ENCODE measurements around the gene SAYSD1.
A peak's percentile ranks its signal among the peaks of the same experiment; 100 is the strongest.
"Not testable (repeated sequence)": the region's sequence is repeated elsewhere in the genome, so short reads cannot be mapped to it uniquely, and the experiment has no call there.

Gene SAYSD1, protein sequence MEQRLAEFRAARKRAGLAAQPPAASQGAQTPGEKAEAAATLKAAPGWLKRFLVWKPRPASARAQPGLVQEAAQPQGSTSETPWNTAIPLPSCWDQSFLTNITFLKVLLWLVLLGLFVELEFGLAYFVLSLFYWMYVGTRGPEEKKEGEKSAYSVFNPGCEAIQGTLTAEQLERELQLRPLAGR

DNA sequence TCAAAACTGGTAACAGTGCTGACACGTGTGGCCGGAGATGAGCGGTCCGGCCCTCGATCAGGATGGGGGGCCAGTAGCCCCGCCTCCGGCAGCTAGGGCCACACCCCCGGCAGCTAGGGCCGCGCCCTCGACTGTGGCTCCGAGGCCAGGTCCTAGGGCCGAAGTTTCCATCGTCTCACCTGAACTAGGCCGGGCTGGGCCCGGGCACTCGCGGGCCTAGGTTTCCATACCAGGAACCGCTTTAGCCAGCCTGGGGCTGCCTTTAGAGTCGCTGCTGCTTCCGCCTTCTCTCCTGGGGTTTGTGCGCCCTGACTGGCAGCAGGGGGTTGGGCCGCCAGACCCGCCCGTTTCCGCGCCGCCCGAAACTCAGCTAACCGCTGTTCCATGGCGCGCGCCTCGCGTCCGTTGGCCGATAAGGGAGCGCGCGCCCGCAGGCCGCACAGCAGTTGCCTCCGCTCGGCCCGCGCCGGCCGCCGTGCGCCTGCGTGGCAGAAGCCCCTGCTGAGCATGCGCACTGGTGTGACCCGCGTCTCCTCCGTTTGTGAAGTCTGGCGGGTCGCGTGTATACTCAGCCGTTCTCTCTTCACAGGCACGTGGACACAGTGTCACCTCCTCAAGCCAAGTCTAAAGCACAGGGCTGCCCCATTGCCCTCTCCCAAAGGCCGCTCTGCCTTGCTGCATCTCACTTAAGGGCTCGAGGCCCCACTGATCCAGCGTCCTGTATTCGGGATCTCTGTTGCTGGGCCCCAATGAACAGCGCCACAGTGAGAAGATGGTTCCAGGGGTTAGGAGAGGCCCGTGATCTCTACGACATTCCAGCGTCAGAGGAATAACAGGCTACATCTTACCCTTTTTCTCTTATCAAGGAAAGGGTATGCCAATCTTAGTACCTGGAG is at the start of gene SAYSD1:
TSS of gene SAYSD1 (minus strand) at position 483 of the 896 bp plus-strand sequence. CDS start at position 386, 97 bp downstream.
- peak; percentile 95 for DNase-seq

DNA sequence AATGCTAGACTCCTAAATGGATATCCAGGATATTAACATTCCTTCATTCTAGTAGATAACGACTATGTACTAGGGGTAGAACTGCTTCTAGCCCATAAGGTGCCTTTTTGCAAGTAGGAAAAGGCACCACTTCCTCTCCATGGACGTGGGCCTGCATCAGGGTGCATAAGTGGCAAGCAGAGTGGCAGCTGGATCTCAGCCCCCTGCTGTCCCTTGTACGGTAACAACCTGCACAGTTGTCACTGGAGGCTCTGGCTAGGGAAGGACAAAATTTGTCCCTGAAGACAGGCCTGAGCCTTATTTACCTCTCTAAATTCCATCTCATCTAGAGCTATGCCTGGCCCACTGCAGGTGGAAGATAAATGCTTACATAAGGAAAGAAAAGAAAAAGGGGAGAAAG is 42.5 kb upstream of the SAYSD1 start:
- no peak for DNase-seq

DNA sequence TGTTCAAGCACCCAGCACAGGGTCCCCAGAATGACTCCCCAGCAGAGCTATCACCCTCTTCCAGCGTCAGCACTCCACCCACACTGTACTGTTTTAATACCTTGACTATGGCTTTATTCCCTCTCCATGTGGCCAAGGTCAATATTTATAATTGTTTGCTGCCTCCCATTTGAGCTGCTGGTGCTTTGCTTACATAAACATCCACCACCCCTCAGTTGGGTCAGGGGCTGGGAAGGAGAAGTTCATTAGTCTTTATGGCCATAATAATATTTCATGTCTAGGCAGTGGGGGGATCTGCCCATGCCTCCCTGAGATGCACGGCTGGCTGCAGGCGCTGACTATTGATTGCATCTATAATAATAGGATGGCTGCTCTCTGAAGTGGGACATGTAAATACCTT is 41.8 kb upstream of the SAYSD1 start:
- no peak for DNase-seq

DNA sequence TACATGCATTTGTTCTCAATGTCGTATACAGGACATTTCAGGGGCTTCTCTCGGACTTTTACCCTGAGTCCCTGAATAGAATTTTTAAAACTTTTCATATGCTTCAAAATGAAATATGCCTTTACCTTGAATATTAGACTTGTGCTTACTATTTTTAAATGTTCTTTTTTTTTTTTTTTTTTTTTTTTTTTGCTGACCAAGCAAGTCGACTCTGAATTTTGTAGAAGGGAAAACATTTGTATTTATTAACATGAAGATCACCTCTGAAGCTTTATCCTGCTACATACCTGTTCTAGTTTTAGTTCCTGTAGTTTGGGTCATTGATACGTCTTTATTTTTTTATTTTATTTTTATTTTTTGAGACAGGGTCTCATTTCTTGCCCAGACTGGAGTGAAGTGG is 39.7 kb upstream of the SAYSD1 start:
- no peak for DNase-seq

DNA sequence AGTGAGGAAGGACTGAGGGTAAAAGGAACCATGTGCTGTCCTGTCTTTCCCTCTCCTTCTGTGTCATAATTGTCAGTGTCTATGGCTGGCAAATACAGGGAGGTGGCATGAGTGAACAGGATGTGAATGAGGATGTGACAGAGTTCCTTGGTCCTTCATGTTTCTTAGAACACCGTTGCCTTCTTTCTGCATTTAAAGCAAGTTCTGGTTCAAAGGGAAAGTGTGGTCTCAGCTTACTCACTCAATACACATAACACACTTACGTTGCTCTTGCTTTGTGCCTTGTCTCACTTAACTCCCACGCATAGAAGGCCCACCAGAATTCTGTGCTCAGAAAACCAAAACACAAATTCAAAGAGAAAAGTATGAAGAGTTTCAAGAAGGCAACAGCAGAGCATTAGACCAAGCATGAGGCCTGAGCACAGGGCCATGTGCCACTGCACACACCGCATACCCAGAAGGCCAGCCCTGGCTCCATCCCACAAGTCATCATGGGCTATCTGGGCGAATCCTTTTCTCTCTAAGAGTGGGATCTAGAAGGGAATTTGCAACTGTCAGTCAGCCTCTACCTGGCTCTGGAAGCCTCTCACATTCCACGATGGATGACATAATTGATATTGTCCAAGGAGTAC is 38.9 kb upstream of the SAYSD1 start:
- no peak for DNase-seq

DNA sequence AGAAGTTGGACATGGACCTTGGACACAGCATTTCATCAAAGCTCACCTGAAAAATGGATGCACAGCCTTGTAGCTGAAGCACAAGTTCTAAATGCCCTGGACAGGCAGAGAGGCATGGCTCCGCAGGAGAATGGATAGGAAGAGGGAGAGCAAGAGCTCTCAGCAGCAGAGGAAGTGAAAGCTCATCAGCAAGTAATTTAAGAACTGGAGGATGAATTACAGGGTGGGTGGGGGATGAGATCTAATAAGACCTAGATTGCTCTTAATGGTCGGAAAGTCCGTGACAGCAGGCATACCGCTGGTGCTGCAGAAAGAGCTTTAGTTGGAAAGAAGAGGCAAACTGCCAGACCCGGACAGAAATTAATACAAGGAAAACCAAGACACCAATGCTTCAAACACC is 37.3 kb upstream of the SAYSD1 start:
- DNase-seq, result no peak

DNA sequence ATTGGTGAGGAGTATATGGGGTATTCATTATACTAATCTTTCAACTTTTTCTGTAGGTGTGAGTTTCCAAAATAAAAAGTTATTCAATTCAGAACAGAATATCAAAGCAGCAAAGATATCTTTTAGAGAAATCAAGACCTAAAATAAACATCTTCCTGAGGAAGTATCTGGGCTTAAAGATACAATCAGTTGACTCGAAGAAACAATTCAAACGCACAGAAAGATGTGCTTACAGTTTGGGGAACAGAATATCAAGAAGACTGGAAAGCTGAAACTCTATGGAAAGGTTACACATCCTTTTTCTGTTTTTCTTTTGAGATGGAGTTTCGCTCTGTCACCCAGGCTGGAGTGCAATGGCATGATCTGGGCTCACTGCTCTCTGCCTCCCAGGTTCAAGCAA is 36.2 kb upstream of the SAYSD1 start:
- DNase-seq, result no peak

DNA sequence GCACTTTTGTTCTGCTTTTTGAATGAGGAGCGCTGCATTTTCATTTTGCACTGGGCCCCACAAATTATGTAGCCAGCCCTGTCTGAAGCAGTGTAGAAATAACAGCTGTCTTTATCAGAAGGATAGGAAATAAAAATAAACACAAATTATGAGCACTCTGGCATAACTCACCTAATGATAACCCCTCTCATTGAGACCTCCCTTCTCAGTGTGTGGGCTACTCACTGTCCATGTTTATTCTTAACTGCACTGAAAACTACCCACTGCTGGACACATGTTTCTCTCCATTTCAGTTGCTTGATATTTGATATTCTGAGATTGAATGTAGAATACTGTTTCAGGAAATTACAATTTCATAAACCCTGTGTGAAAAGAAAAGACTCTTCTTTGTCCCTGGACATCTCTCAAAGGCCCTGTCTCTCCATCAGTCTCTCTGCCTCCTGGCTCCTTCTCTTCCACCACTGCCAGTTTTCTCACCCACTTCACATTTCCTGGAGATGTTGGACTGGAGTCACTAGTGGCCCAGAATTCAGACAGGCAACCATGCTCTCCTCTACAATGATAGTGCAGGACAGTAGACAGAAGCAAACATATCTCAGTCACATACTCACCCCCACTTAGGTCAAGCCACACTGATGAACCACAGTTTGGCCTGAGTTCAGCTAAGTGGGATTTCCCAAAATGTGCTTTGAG is 29.6 kb upstream of the SAYSD1 start:
- no peak for DNase-seq

DNA sequence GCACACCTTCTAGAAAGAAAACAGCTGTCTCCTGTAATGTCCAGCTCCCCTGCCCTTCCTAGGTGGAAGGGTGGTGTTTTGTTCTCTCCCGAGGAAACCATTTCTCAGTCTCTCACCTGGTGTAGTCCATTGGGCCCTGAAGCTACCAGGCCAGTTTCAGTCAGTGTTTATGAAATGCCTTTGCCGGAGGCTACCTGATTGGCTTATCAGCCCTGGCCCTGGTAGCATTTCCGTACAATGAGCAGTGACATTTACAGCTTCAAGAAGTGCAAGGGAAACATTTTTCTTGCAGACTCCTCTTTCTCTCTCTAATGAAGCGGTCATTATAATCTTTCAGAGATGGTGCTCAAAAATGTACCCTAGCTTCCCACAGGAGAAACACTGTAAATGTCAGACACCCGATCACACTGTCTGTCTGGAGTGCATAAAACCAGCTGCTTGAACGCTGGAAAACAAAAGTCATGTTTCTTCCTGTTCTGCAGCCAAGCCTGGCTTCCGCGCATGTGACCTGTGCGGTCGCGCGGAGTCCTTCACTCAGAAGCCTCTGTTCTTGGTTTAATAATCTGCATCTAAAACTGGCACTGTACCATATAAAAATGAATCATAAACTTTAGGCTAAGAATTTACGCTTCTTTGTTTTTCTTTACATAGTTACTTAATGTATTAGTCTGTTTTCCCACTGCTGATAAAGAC is 28.4 kb upstream of the SAYSD1 start:
- peak; percentile 51 for DNase-seq

DNA sequence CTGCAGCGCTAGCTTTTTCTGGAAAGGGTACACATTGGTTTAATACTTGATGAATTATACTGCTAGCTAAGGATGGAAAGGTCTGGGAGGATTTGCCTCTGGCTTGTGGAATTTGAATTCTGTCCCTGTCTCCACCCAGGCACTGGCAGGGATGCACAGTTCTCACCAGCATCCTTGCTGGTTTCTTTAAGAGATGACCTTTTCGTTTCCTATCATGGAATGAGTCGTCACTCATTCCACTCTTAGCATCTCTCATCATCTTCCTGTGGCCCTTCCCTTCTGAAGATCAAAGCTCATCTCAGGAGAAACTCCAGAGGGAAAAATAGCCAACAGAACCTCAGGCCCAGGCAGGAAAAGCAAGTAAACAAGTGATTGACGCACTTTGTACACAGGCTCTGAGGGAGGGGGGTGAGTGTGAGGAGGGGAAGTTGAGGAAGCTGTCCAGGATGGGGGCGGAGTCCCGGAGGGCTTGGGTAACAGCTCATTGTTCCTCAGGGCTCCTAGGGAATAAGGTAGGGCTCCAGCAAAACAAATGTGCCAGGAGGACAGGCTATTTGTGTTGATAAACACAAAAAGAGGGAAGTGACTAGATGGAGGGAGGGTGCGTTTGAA is 25.7 kb upstream of the SAYSD1 start:
- DNase-seq, result no peak

DNA sequence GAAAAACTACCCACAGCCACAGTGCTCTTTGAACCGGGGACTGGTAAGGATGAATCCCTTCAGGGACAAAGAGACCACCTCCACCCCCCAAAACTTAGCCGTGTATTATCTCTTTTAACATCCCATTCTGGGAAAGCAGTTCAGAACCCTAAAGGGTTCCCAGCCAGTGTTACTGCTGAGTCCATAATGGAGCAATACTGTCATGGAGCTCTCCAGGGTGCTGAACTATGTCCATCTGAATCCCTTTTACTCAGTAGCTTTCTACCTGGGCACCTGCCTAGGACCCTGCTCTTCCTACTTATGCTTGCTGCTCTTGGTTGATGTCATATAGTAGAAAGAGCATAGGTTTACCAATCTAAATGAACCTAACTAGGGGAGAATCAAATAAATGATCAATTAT is 22.3 kb upstream of the SAYSD1 start:
- DNase-seq, result no peak

DNA sequence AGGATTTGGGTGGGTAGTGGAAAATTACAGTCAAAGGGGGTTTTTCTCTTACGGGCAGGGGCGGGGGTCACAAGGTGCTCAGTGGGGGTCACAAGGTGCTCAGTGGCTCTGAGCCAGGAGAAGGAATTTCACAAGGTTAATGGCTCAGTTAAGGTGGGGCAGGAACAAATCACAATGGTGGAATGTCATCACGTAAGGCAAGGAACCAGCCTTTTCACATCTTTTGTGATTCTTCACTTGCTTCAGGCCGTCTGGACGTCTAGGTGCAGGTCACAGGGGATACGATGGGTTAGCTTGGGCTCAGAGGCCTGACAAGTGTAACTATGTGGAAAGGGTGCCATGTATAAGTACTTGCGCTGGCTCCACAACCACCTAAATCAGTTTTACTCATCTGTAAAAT is 21.2 kb upstream of the SAYSD1 start:
- DNase-seq, result not testable (repeated sequence)

DNA sequence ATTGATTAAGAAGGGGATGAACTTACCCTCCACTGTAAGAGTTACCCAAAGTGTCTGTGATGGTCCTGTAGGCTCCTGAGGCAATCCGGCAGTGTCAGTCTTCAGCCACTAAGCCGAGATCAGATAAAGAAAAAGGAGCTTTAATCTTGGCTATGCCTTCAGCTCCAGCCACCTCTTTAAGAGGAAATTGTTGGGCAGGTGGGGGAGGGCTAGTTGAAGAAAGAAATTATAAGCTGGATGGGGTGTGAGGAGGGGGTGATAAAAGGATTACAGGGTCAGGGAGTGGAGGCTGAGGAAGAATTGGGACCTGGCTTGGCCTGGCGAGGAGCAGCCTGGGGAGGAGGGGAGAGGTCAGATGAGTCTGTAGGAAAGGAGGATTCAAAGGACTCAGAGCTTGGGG is 19.8 kb upstream of the SAYSD1 start:
- not testable (repeated sequence) for DNase-seq

DNA sequence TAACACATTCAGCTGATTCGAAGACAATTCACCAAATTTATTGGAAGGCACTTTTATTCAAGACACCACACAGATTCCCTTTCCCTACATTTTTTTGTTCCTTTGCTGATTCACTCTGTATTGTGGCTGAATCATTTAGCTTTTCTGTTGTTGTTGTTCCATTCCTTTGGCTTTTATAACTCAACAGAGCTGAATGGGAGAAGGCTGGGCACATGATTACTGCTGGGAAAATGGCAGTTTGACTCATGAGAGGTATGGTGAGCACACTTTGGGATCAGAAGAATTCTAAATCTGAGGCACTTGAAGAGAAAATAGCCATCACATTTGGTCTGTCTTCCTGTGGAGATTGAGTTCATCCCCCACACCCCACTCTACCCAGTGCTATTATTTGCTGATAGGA is 15.7 kb upstream of the SAYSD1 start:
- DNase-seq, result no peak

DNA sequence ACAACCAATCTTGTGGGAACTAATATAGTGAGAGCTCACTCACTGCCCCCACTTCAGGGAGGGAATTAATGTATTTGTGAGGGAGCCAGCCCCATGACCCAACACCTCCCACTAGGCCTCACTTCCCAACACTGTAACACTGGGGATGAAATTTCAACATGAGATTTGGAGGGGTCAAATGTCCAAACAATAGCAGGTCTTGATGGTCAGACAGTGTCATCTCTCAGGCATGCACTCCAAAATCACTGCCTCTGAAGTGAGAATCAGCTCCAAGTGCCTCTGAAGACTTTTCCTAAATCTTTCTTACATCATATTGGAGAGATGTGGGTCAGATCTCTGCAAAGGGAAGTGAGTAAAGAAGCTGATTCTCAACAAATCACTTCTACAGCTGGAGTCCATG is 13.8 kb upstream of the SAYSD1 start:
- no peak for DNase-seq

DNA sequence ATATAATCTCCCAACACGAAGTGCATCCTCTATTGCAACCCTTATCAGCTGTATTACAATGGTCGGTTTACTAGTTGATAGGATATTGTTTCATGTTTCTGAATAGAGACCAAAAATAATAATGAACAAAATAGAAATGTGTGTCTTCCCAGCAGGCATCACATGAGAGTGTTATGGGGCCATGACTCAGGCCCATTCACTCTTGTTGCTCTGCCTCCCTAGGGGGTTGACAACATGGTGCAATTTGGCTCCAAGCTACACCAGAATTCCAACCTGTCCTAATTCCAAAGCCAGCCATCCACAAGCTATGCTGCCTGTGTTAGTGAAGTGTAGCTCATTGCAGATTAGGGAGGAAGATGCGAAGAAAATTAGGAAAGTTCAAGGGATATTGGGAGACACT is 13.1 kb upstream of the SAYSD1 start:
- DNase-seq, result no peak

DNA sequence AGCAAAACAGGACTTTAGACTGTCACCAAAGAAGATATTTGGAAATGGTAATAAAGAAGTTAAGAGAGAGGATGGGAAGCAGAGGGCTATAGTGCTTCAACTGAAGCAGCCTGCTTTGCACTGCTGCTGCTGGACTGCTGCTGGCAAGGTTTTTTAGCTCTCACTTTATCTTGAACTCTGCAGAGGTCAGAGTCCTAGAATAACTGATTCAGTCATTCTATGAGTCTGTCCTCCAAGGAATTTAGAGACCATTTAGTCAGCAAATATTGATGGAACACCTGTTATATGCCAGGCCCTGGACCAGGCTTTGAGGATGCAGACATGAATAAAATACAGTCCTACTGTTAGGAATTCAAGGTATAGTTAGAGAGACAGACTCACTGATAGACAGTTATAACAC is 9.1 kb upstream of the SAYSD1 start:
- DNase-seq, result no peak

DNA sequence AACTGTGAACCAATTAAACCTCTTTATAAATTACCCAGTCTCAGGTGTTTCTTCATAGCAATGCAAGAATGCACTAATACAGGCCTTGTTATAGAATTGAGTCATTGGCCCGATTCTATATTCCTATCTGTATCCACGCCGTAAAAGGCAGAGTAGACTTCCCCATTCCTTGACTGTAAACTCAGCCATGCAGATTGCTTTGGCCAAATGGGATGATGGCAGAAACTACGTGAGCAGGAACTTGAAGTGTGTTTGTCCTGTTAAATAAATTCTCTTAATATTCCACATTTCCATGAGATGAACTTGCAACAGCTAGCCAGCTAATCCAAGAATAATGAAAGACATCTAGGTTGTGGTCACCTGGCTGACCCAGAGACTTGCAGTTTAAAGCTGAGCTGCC is 3.9 kb upstream of the SAYSD1 start:
- DNase-seq, result no peak

DNA sequence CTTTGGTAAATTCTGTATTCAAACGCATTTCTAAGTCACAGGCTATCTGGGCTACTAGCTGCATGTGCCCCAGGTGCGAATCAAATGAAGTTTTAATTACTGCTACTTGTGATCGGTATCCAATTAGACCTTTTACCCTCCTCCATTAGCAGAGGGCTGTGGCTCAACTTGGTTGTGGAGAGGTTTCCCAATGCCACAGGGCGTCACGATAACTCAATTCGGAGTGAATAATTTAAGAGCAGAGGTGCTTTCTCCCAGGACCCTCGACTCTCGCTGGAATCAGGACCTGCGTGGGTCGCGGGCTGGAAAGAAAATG is 640 bp downstream of the SAYSD1 start:
- DNase-seq, result peak; percentile 62

DNA sequence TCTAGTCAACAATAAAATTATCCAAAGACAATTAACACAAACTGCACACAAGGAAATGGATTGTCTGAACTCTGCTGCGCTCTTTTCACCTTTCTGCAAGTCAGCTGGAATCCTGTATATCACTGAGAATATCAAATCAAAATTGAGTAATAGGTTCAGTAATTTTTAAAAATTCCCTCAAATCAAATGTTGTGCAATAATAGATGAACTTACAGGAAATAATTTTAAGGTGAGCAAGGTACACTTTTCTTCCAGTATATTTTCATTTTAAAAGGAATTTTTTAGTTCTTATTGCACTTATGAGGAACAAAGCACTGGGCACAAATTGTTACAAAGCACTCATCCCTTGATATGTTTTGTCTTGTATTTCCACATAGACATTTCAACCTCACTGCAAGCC is 1.2 kb downstream of the SAYSD1 start:
- no peak for DNase-seq

DNA sequence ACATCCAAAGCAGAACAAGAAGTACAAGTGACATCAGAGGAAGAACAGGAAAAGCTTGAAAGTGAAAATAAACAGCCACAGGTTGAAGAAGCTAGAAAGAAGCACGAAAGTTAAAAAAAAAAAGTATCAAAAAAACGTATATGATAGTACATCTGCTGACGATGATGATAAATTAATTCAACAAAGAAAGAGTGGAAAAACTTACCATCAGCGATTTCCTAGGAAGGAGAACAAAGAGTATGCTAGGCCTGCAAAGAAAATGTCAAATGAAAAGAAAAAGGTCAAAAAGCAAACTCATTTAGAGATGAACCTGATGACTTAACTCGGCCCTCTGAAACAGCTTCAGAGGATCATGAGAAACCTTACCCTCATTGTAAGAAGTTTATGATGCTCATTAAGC is 3.7 kb downstream of the SAYSD1 start:
- no peak for DNase-seq

DNA sequence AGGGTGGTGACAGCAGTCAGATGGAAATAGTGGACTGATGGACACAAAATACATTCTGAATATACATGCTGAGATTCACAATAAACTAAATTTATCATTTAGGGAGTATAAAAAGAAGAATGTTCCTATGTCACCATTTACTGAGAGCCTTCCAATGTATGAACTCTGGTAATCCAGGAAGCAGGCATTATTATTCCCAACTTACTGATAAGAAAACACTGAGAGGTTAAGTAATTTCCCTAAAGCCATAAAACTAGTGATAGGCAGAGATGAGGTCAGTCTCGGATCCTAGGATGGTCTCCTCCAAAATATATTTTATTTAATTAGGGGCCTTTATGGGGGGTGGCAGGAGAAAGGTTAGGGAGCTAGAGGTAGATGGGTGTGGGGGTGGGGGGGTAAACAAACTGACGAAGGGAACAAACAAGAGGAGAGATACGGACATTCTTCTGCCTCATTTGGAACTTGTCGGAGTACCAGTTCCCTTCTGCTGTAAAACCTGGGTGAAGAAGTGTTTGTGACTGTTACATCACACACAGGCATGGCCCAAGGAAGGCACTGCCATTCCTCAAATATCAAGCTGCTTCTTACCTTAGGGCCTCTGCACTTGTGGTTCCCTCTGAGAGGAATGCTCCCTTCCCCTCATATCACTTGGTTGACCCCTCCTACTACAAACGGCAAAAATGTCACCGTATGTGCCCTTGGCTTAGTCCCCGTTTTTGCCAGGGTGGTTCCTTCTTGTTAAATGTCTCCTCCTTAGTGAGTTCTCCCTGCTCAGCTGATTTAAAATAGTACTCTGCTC is 6.7 kb downstream of the SAYSD1 start:
- no peak for DNase-seq

Data from DMS79 treated with DMSO at 0.1 percent for 48 hours (cell line).